Measurements from ENCODE around the gene AGPAT3. TPM values are rescaled to one million over a fixed set of nuclear protein-coding genes. Genes with fewer than 3 reads are reported as not detected.

AGPAT3 gene
- total RNA-seq, 1 experiment from 2014 or later: 13.0 TPM

GRCh38 chr21:43923391-43923790 is 58.4 kb downstream of the AGPAT3 start:
- WGBS (ENCODE audit: extremely low coverage, insufficient read length, low lambda C conversion rate): no CpG with 5 or more reads among the region's 8 CpGs
- H3K18ac ChIP-seq (ENCODE audit: insufficient read length, low read depth, low read length): no peak overlapping the region
- H3T11ph ChIP-seq (ENCODE audit: low read length): no peak overlapping the region
- DNase-seq: no peak
- H3K9ac ChIP-seq (ENCODE audit: extremely low read depth, insufficient read length, low read length): no peak overlapping the region
- no peak overlapping the region for H3K23ac ChIP-seq (ENCODE audit: insufficient read length, low read depth, low read length)
- H2AK5ac ChIP-seq (ENCODE audit: insufficient read length, low read length): no peak overlapping the region
- H3K4me1 Mint-ChIP-seq: peaks cover 45 to 51% of the 10 kb centered on the region in 2 experiments
- no peak overlapping the region for H3K27ac Mint-ChIP-seq
- H3K27me3 Mint-ChIP-seq (ENCODE audit: low read depth): peaks cover 10% of the 10 kb centered on the region
- H3K27me3 ChIP-seq (ENCODE audit: insufficient read depth, low read length): no peaks in the 10 kb centered on the region
- H3K4ac ChIP-seq (ENCODE audit: low read depth, low read length): no peak overlapping the region
- no peaks in the 10 kb centered on the region for H3K36me3 Mint-ChIP-seq (ENCODE audit: insufficient read depth in 1 of 3, low read depth in 3 of 3)
- H3K56ac ChIP-seq (ENCODE audit: insufficient read length, low read depth, low read length): no peak overlapping the region
- peaks cover 3% of the 10 kb centered on the region; the same call in 1 of the 2 replicates for H3K4me1 ChIP-seq (ENCODE audit: insufficient read depth, low read length)
- H2AFZ ChIP-seq (ENCODE audit: low read length): no peak overlapping the region
- H3K9me3 ChIP-seq (ENCODE audit: control insufficient read depth, low read depth, low read length): no peaks in the 10 kb centered on the region
- TF ChIP-seq CTCF (conservative IDR thresholded peaks at IDR 0.05): no peak
- no peak overlapping the region for H2BK120ac ChIP-seq (ENCODE audit: low read depth, low read length, poor library complexity, severe bottlenecking)
- H3K4me3 Mint-ChIP-seq: no peak overlapping the region
- no peaks in the 10 kb centered on the region for H3K79me1 ChIP-seq (ENCODE audit: insufficient read depth, low read depth, low read length, poor library complexity, severe bottlenecking)
- H4K8ac ChIP-seq (replicated peaks; ENCODE audit: insufficient read length, low read depth, low read length): no peak overlapping the region
- H3K79me2 ChIP-seq (ENCODE audit: insufficient read depth, low read length): no peaks in the 10 kb centered on the region
- H4K20me1 ChIP-seq (ENCODE audit: control insufficient read depth, insufficient read depth, insufficient read length): no peaks in the 10 kb centered on the region
- no peak overlapping the region for H3K27ac ChIP-seq (ENCODE audit: insufficient read length, low read depth, low read length)
- no peak overlapping the region for H2BK20ac ChIP-seq (ENCODE audit: low read depth, low read length, poor library complexity, severe bottlenecking)
- H2BK15ac ChIP-seq (ENCODE audit: low read depth, low read length): no peak overlapping the region
- H3K23me2 ChIP-seq (ENCODE audit: insufficient read length, low read depth, low read length, poor library complexity, severe bottlenecking): no peaks in the 10 kb centered on the region
- no peak overlapping the region for H4K5ac ChIP-seq (ENCODE audit: insufficient read length, low read depth, low read length)
- no peak overlapping the region for H2BK5ac ChIP-seq (ENCODE audit: insufficient read length, low read length)
- no peak overlapping the region for H4K91ac ChIP-seq (ENCODE audit: insufficient read length, low read depth, low read length)
- no peaks in the 10 kb centered on the region for H3K9me3 Mint-ChIP-seq
- H3K14ac ChIP-seq (ENCODE audit: insufficient read depth, low read length): no peak overlapping the region
- H2BK12ac ChIP-seq (ENCODE audit: insufficient read length, low read depth, low read length): no peak overlapping the region
- no peak overlapping the region for H3K4me2 ChIP-seq (ENCODE audit: insufficient read depth, insufficient read length, low read length)
